Measurements from ENCODE around the gene C12orf75.

The C12orf75 gene

DNA sequence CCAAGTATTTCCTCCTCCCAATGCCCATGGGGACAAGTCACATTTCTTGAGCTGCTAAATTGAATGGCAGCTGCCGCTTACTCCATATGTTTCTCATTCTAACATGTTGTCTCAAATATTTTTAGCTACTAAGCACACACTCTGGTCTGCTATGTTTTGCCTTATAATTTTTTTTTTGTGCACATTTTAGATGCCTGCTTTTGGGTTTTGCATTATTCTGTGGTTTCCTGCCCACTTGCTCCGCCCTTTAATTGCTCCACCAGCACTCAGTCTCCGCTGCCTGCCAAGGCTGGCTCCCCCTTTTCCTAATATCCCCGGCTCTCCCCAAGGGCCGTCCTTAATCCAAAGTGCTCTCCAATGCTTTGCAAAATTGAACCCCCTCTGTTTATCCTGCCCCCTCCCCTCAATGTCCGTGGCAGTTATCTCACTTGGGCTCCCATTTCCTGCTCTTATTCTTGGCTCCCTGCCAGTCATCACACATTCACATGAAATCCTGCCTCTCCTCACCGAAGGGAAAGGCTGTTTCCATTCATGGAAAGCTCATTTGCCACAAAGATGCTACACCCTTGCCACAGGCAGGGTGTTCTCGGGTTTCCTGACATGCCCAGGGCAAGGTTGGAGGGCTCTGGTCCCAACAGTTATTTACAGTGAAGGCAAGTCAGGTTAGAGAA is 79.4 kb downstream of the C12orf75 start:
- no peak for DNase-seq (ENCODE audit: low read depth in 2 of 3, low spot score in 1 of 3)

DNA sequence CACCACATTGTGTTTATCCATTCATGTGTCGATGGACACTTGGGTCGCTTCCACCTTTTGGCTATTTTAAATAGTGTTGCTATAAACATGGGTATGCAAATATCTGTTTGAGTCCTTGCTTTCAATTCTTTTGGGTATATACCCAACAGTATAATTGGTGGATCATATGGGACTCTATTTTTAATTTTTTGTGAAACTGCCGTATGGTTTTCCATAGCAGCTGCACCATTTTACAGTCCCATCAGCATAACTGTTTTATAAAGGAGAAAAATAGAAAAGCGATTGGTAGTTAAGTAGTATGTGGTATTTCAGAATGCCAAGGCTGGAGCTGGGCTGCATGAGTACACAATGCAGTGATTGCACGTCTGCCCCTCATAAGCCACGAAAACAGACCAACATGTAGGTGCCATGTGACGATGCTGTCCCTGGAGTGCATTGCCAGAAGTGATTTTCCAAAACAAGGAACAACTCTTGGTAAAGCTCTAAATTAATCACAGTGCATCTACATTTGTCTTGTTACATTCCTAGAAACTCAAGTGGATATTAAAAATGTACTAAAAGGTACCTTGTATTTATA is 83.5 kb downstream of the C12orf75 start:
- DNase-seq (ENCODE audit: low read depth in 2 of 3, low spot score in 1 of 3): no peak

DNA sequence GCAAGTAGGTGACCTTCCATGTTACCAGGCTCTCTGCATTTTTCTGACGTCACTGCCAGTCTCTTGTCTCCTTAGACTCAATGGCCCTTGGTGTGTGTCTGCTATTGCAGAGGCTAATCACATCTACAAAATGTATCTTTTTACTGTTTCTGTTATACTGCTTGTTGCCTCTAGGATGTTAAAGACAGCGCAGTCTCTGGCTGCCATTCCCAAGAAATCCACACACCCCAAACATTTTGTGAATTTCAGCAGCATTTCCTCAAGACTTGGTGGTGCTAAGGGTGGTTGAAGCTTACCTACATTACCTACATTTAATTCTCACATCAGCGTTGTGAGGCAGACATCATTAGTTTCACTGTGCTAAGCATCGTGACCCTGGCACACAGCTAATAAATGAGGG is 87.2 kb downstream of the C12orf75 start:
- no peak for DNase-seq (ENCODE audit: low read depth in 2 of 3, low spot score in 1 of 3)

DNA sequence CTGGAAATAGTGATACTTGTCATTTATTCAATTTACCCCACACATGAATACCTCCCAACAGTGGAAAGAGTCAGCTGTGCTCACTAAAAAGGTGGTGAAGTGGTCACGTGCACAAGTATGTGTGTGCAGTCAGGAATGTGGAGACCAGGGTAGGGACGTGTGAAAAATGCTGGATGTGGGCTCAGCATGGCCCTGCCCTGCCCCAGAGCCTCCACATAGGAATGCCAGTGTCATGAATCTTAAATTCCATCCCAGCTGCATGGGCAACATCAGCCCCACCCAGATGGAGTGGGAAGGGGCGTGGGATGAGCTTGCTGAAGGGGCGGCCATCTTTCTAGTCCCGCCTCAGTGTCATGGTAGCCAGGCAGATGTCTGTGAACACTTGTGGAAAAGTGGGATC is 87.7 kb downstream of the C12orf75 start:
- DNase-seq (ENCODE audit: low read depth in 2 of 3, low spot score in 1 of 3): no peak

DNA sequence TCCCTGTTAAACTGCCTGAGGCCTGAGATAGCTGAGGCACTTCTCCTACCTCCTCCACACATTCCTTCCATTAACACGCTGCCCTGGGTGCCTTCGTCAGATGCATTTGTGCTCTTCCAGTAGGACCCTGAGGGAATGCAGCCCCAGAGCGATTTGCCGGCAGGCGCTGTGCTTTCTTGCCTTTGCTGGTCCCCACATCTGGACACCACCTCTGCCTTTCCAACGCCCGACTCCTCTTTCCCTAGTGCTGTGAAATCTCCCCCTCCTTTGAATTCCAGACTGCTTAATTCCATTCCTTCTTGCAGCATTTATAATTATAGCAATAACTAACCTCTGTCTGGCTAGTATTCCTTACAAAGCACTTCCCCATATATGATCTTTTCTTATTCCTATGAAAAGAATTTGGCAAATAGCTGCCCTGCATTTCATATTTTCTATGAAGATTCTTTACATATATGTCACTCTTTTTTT is 88.4 kb downstream of the C12orf75 start:
- no peak for DNase-seq (ENCODE audit: low read depth in 2 of 3, low spot score in 1 of 3)

DNA sequence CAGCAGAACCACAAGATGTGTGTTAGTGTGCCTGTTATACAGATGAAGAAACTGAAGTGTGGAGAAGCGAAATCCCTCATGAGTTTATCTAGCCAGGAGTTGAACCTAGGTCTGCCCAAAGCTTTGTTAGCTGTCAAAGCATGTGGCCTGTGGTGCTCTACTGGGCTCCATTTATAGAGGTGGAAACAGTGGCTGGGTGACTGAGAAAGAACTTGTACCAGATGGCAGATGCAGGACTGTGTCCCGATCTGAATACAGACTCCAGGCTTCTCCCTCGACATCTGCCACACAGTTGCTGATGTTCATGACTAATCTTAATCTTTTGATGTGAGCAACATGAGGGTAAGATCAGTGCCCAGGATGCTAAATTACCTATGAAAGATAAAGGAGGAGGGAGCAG is 89.1 kb downstream of the C12orf75 start:
- no peak for DNase-seq (ENCODE audit: low read depth in 2 of 3, low spot score in 1 of 3)

DNA sequence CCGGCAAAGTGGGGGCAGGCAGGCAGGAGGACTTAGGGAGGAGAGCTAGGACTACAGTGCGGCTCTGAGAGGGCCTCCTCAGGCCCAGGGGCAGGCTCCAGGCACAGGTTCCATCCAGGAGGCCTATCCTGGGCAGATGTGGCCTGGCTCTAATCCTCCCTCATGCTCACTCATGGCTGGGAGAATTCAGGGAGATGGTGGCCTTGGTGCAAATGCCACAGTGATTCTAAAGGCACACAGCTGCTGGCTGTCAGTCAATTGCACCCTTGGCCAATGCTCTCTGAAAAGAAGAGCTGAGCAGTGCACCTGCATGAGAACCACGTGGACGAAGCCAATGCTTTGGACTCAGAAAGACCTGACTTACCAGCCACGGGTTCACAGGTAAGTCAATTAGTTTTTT is 89.6 kb downstream of the C12orf75 start:
- no peak for DNase-seq (ENCODE audit: low read depth in 2 of 3, low spot score in 1 of 3)

DNA sequence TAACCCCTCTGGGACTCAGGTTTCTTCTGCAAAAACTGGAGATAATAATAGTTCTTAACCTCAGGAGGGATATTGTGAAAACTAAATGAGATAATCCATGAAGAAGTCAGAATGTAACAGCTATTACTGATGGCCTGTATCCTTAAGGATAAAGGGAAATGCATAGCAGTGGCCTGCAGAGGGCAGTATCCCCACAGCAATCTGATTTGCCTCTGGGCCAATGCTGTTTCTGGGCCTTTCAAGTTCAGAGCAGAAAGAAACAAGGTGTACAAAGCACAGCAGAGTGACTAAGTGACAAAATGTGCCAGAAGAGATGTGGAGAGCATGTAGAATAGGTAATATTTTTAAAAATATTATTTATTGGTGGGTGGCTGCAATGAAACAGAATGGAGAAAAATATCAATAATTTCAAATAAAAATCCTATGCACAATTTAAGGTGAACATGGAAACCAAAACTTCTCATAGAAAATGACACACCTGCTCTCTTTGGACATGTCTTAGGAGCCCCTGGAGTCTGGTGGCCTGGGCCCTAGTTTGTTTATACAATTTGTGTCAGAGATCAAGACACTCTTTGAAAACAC is 90.3 kb downstream of the C12orf75 start:
- peak; percentile 48 to 69 (median 52) for DNase-seq (ENCODE audit: low read depth in 2 of 3, low spot score in 1 of 3)
